ENCODE results near the gene RNFT2. TPM values are rescaled to one million over a fixed set of nuclear protein-coding genes. Genes with fewer than 3 reads are reported as not detected.

The RNFT2 gene
- total RNA-seq, 1 donor from 2014 or later, result 55.8 TPM

DNA sequence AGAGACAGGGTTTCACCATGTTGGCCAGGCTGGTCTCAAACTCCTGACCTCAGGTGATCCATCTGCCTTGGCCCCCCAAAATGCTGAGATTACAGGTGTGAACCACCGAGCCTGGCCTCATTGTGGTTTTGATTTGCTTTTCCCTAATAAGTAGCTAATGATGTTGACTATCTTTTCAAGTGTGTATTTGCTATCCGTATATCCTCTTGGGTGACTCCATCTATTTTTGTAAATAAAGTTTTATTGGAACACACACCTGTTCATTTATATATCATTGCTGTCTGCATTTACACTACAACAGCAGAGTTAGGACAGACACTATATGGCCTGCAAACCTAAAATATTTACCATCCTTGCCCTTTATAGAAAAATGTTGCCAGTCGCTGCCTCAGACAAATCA lies 156.8 kb downstream of the RNFT2 start:
- no peak overlapping the region for H3K27ac Mint-ChIP-seq (ENCODE audit: unreplicated experiment)
- DNase-seq, result no peak
- no peaks in the 10 kb centered on the region for H3K4me1 Mint-ChIP-seq (ENCODE audit: low read depth, unreplicated experiment)
- peaks cover 2% of the 10 kb centered on the region for H3K9me3 Mint-ChIP-seq (ENCODE audit: unreplicated experiment)
- H3K27me3 Mint-ChIP-seq (ENCODE audit: unreplicated experiment), result no peaks in the 10 kb centered on the region
- no peaks in the 10 kb centered on the region for H3K36me3 Mint-ChIP-seq (ENCODE audit: unreplicated experiment)
- TF ChIP-seq, protein P1, sequence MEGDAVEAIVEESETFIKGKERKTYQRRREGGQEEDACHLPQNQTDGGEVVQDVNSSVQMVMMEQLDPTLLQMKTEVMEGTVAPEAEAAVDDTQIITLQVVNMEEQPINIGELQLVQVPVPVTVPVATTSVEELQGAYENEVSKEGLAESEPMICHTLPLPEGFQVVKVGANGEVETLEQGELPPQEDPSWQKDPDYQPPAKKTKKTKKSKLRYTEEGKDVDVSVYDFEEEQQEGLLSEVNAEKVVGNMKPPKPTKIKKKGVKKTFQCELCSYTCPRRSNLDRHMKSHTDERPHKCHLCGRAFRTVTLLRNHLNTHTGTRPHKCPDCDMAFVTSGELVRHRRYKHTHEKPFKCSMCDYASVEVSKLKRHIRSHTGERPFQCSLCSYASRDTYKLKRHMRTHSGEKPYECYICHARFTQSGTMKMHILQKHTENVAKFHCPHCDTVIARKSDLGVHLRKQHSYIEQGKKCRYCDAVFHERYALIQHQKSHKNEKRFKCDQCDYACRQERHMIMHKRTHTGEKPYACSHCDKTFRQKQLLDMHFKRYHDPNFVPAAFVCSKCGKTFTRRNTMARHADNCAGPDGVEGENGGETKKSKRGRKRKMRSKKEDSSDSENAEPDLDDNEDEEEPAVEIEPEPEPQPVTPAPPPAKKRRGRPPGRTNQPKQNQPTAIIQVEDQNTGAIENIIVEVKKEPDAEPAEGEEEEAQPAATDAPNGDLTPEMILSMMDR (IDR thresholded peaks at IDR 0.05; ENCODE audit: partially characterized antibody, unreplicated experiment), result no peak
- no peak overlapping the region for H3K4me3 Mint-ChIP-seq (ENCODE audit: unreplicated experiment)

DNA sequence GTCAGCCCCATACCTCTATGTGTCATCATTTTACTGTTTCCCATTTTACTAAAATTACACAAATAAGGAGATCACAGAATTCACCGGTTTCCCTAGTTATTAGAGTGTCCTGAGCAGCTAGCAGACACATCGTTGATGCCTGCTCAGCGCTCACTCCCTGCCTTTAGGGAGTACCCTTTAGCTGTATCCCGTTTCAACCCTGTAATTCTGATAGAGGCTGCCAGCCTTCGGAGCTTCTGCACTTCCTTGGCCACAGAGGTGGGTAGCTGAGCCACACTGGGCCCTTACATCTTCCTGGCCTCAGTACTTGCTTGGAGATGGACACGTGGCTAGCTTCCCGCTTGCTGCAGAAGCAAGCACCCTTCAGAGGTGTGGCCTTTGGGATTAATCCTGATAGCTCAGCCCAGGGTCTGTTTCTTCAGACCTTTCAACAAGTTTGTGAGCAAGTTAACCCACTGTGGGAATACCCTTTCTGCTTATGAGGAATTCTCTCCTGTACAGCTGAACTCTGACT lies 158.4 kb downstream of the RNFT2 start:
- Mint-ChIP-seq H3K27ac (ENCODE audit: unreplicated experiment) (no peak overlapping the region), H3K36me3 (ENCODE audit: unreplicated experiment) (no peaks in the 10 kb centered on the region), H3K27me3 (ENCODE audit: unreplicated experiment) (no peaks in the 10 kb centered on the region), H3K9me3 (ENCODE audit: unreplicated experiment) (peaks cover 2% of the 10 kb centered on the region), H3K4me3 (ENCODE audit: unreplicated experiment) (no peak overlapping the region), H3K4me1 (ENCODE audit: low read depth, unreplicated experiment) (no peaks in the 10 kb centered on the region)
- no peak for DNase-seq
- TF ChIP-seq, protein P1 (IDR thresholded peaks at IDR 0.05; ENCODE audit: partially characterized antibody, unreplicated experiment), result no peak

DNA sequence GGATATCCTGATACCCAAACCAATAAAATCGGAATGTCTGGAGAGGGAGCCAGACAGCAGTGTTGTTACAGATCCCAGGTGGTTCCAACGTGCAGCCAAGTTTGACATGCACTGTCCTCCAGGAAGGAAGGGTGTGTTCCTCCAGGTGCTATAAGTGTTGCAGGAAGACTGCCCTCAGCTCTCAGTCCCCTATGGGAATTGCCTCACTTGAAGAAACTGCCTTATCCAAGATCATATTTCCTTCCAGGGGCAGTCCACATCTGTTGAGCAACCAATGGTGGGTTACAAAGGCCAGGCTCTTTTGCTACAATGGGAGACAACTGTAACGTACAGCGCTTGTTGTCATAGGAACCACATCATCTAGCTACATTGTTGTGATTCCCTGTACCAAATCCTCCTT lies 159.4 kb downstream of the RNFT2 start:
- no peaks in the 10 kb centered on the region for H3K27me3 Mint-ChIP-seq (ENCODE audit: unreplicated experiment)
- H3K27ac Mint-ChIP-seq (ENCODE audit: unreplicated experiment), result no peak overlapping the region
- no peaks in the 10 kb centered on the region for H3K36me3 Mint-ChIP-seq (ENCODE audit: unreplicated experiment)
- peaks cover 2% of the 10 kb centered on the region for H3K9me3 Mint-ChIP-seq (ENCODE audit: unreplicated experiment)
- no peak overlapping the region for H3K4me3 Mint-ChIP-seq (ENCODE audit: unreplicated experiment)
- no peak for DNase-seq
- TF ChIP-seq, protein P1 (IDR thresholded peaks at IDR 0.05; ENCODE audit: partially characterized antibody, unreplicated experiment), result no peak
- no peaks in the 10 kb centered on the region for H3K4me1 Mint-ChIP-seq (ENCODE audit: low read depth, unreplicated experiment)

DNA sequence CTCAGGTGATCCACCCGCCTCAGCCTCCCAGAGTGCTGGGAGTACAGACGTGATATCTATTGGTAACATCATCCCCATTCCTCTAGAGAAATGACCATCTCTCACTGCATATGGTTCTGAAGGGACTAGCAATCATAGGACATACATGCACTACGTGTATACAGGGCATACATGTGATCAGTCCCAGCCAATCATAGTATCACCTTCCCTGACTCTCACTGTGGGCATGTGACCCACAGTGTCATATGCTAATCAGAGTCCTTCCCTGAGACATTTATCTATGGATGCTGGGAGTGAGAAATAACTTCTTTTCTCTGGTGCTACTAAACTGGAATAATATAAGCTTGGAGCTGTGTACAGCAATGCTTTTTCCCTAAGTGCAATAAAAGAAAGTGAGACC lies 160.6 kb downstream of the RNFT2 start:
- TF ChIP-seq, protein P1 (IDR thresholded peaks at IDR 0.05; ENCODE audit: partially characterized antibody, unreplicated experiment), result no peak
- no peak for DNase-seq
- H3K27me3 Mint-ChIP-seq (ENCODE audit: unreplicated experiment), result no peaks in the 10 kb centered on the region
- peaks cover 2% of the 10 kb centered on the region for H3K9me3 Mint-ChIP-seq (ENCODE audit: unreplicated experiment)
- no peak overlapping the region for H3K27ac Mint-ChIP-seq (ENCODE audit: unreplicated experiment)
- no peaks in the 10 kb centered on the region for H3K4me1 Mint-ChIP-seq (ENCODE audit: low read depth, unreplicated experiment)
- no peaks in the 10 kb centered on the region for H3K36me3 Mint-ChIP-seq (ENCODE audit: unreplicated experiment)
- no peak overlapping the region for H3K4me3 Mint-ChIP-seq (ENCODE audit: unreplicated experiment)

DNA sequence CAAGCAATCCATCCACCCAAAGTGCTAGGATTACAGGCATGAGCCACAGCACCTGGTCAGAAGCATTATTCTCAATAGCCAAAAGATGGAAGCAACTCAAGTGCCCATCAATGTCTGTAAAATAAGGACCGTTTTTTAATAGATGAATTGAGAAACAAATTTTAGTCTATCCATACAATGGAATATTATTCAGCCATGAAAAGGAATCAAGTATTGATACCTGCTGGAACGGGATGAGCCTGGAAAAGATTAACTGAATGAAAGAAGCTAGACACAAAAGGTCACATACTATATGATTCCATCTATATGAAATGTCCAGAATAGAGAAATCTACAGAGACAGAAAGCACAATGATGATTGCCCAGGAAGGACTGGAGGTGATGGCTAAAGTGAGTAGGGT lies 163.5 kb downstream of the RNFT2 start:
- no peak for DNase-seq
- TF ChIP-seq, protein P1 (IDR thresholded peaks at IDR 0.05; ENCODE audit: partially characterized antibody, unreplicated experiment), result no peak
- Mint-ChIP-seq H3K27ac (ENCODE audit: unreplicated experiment) (no peak overlapping the region), H3K4me3 (ENCODE audit: unreplicated experiment) (no peak overlapping the region), H3K9me3 (ENCODE audit: unreplicated experiment) (no peaks in the 10 kb centered on the region), H3K27me3 (ENCODE audit: unreplicated experiment) (no peaks in the 10 kb centered on the region), H3K36me3 (ENCODE audit: unreplicated experiment) (no peaks in the 10 kb centered on the region), H3K4me1 (ENCODE audit: low read depth, unreplicated experiment) (peaks cover 2% of the 10 kb centered on the region)

Other genes starting within 250 kb of the RNFT2 start
- gene MAP1LC3B2, start 178.9 kb upstream of the RNFT2 start, total RNA-seq (ENCODE audit: unreplicated experiment), result 4.4 TPM
- 40.8 TPM for gene SPRING1, start 246 bp upstream of the RNFT2 start, total RNA-seq (ENCODE audit: unreplicated experiment)
- gene HRK, start 143.1 kb downstream of the RNFT2 start, total RNA-seq (ENCODE audit: unreplicated experiment), result 2.4 TPM
- 16.2 TPM for gene FBXW8, start 172.6 kb downstream of the RNFT2 start, total RNA-seq (ENCODE audit: unreplicated experiment)

All from glutamatergic neuron (in vitro differentiated cells).